SK-N-SH (cell line): ENCODE data around the gene PIAS4.

Experiments
- CHD2 ChIP-seq: fragments of 150-350 bp; IDR thresholded peaks from 2 replicates; pipeline ENCODE4 v1.6.1; 2018; ENCODE audit warnings: low read length; ENCODE audit not compliant: partially characterized antibody
- EZH2phosphoT487 ChIP-seq: fragments of 200-600 bp; sonication (generic); IDR thresholded peaks from 2 replicates; pipeline ENCODE4 v1.6.1; 2017; ENCODE audit warnings: low read depth, mixed run types, mild to moderate bottlenecking, antibody characterized with exemption, moderate library complexity, borderline replicate concordance
- POLR2AphosphoS5 ChIP-seq: IDR thresholded peaks from 2 replicates; pipeline ENCODE4 v1.6.1; 2012; ENCODE audit warnings: low read depth, low read length
- TCF12 ChIP-seq: IDR thresholded peaks from 2 replicates; pipeline ENCODE4 v1.4.0; 2012
- YY1 ChIP-seq: IDR thresholded peaks from 2 replicates; pipeline ENCODE4 v1.4.0; 2012; ENCODE audit warnings: low read depth, mild to moderate bottlenecking
- TF ChIP-seq, protein P1 (sequence below): fragments of 200-600 bp; sonication (generic); IDR thresholded peaks from 2 replicates; pipeline ENCODE4 v1.6.1; 2017; ENCODE audit warnings: antibody characterized with exemption, mild to moderate bottlenecking, moderate library complexity
- TF ChIP-seq, protein P2 (sequence below): IDR thresholded peaks from 2 replicates; pipeline ENCODE4 v1.4.0; 2012; ENCODE audit warnings: low read depth, borderline replicate concordance

DNA sequence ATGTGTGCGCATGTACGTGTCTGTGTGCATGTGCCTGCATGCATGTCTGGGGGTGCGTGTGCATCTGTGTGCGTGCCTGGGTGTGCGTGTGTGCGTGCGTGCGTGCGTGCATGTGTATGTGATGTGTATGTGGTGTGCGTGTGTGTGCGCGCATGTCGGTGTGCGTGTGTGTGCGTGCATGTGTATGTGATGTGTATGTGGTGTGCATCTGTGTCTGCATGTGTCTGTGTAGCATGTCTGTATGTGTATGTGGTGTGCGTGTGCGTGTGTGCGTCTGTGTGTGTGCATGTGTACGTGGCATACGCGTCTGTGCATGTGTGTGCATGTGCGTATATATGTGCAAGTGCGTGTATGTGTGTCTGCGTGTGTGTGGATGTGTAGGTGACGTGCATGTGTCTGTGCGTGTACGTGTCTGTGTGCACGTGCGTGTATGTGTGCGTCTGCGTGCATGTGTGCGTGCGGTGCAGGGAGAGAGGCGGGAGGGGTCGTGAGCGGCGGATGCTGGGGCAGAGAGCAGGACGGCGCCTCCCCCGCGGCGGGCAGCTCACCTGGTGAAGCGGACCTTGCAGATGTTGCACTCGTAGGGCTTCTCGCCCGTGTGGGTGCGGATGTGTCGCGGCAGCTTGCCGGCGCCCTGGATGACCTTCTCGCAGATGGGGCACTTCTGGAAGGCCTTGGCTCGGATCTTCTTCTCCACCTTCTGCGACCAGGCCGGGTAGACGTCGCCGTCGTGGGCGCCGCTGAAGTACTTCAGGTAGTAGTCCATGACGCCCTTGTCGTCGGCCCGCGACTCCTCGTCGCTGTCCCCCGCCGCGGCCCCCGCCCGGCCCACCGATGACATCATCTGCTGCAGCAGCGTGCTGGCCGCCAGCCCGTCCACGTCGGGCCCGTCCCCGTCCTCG, 46.1 kb downstream of the PIAS4 start:
- TF ChIP-seq TCF12 (no peak), CHD2 (no peak), EZH2phosphoT487 (no peak), YY1 (no peak), POLR2AphosphoS5 (no peak)
- TF ChIP-seq, protein P1, sequence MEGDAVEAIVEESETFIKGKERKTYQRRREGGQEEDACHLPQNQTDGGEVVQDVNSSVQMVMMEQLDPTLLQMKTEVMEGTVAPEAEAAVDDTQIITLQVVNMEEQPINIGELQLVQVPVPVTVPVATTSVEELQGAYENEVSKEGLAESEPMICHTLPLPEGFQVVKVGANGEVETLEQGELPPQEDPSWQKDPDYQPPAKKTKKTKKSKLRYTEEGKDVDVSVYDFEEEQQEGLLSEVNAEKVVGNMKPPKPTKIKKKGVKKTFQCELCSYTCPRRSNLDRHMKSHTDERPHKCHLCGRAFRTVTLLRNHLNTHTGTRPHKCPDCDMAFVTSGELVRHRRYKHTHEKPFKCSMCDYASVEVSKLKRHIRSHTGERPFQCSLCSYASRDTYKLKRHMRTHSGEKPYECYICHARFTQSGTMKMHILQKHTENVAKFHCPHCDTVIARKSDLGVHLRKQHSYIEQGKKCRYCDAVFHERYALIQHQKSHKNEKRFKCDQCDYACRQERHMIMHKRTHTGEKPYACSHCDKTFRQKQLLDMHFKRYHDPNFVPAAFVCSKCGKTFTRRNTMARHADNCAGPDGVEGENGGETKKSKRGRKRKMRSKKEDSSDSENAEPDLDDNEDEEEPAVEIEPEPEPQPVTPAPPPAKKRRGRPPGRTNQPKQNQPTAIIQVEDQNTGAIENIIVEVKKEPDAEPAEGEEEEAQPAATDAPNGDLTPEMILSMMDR: no peak
- TF ChIP-seq, protein P2, sequence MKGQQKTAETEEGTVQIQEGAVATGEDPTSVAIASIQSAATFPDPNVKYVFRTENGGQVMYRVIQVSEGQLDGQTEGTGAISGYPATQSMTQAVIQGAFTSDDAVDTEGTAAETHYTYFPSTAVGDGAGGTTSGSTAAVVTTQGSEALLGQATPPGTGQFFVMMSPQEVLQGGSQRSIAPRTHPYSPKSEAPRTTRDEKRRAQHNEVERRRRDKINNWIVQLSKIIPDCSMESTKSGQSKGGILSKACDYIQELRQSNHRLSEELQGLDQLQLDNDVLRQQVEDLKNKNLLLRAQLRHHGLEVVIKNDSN: no peak
